OCI-LY7 (cell line): Measurements from ENCODE around the gene TEKTIP1.

Experiments
- EZH2phosphoT487 ChIP-seq: fragments of 200-600 bp; sonication (generic); IDR thresholded peaks from 2 replicates; pipeline ENCODE4 v1.6.1; 2018; ENCODE audit warnings: low read depth, borderline replicate concordance, mild to moderate bottlenecking, mixed run types, antibody characterized with exemption, low read length, moderate library complexity, mixed read lengths
- TF ChIP-seq, protein P1 (sequence below): fragments of 200-600 bp; sonication (generic); conservative IDR thresholded peaks from 2 replicates; pipeline ENCODE4 v1.5.1; 2014; ENCODE audit warnings: mild to moderate bottlenecking, antibody characterized with exemption, low read length, moderate library complexity, mixed read lengths

DNA sequence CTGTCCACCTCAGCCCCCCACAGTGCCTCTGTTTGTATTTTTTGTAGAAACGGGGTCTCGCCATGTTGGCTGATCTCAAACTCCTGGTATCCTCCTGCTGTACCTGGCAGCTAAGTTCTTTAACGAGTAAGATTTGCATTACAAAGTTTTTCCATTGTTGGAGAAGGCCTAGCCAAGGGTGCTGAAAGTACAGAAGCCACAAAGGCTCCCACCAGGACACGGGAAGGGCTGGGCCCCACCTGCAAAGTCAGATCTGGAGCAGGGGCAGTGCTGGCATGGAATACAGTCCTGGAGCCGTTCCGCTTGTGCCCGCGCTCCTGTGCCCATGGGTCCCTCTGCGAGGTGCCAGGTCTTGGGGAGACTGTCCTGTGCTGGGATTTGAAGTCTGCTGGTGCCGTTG lies 20.7 kb upstream of the TEKTIP1 start:
- TF ChIP-seq, protein P1, sequence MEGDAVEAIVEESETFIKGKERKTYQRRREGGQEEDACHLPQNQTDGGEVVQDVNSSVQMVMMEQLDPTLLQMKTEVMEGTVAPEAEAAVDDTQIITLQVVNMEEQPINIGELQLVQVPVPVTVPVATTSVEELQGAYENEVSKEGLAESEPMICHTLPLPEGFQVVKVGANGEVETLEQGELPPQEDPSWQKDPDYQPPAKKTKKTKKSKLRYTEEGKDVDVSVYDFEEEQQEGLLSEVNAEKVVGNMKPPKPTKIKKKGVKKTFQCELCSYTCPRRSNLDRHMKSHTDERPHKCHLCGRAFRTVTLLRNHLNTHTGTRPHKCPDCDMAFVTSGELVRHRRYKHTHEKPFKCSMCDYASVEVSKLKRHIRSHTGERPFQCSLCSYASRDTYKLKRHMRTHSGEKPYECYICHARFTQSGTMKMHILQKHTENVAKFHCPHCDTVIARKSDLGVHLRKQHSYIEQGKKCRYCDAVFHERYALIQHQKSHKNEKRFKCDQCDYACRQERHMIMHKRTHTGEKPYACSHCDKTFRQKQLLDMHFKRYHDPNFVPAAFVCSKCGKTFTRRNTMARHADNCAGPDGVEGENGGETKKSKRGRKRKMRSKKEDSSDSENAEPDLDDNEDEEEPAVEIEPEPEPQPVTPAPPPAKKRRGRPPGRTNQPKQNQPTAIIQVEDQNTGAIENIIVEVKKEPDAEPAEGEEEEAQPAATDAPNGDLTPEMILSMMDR = no peak
- TF ChIP-seq EZH2phosphoT487 = no peak
